Measurements from ENCODE around the gene DCST2. TPM values are rescaled to one million over a fixed set of nuclear protein-coding genes. Genes with fewer than 3 reads are reported as not detected.

DCST2 gene
- polyA plus RNA-seq, 1 donor from 2014 or later = 1.8 TPM

DNA sequence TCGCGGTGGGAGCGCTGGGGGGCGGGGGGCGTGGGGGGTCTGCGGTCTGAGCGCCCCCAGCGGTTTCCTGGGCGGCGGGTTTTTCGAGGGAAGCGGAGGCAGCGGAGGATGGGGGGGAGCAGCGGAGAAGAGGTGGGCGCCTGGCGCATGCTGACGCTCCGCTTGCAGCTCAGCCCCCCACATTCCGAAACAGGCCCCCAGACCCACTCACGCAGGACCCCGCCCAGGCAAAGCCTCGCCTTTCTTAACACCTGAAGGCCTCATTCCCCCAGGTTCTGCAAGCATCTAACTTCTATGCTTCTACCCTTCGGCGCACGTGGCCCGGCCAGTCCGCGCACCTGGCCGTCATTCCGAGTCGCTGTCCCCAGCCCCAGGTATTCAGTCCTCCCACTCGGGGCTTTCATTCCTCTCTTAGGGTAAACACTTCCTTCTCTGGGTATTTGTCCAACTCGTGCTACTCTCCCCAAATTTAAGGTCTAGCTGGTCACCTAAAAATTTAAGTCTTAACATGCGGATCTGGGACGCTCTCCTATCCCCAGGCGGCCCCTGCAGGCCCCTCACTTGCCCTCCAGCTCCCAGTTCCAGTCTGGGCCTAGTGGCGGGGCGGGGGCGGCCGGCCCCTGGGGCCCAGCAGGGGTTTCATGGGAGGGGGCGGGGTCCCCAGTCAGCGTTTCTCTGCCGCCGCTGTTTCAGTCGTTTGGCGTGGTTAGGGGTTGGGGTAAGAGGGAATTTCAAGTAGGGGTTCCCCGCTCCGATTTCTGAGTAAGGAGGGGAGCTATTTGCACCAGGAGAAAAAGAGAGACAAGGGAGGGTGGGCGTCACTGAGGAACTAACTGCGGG is 33.8 kb downstream of the DCST2 start:
- TF ChIP-seq MXI1 (conservative IDR thresholded peaks at IDR 0.05; ENCODE audit: poor library complexity, severe bottlenecking) (peak; percentile 61), TAF1 (IDR thresholded peaks at IDR 0.05; ENCODE audit: low read depth) (no peak)
- Histone ChIP-seq H3K27ac (ENCODE audit: low read length) (no peak overlapping the region), H3K9ac (ENCODE audit: low read length) (peak overlapping the region; percentile 17), H3K27me3 (ENCODE audit: insufficient read depth, low read depth, low read length) (peaks cover 9% of the 10 kb centered on the region), H3K4me2 (ENCODE audit: low read length) (peak overlapping the region; percentile 27), H3K79me2 (replicated peaks; ENCODE audit: insufficient read depth, low read length) (no peaks in the 10 kb centered on the region), H3K36me3 (ENCODE audit: insufficient read depth, low read length) (no peaks in the 10 kb centered on the region), H4K20me1 (ENCODE audit: insufficient read depth) (no peaks in the 10 kb centered on the region), H3K9me3 (ENCODE audit: low read length) (no peaks in the 10 kb centered on the region), H3K4me3 (ENCODE audit: low read length) (peak overlapping the region; percentile 79), H2AFZ (ENCODE audit: low read depth, low read length) (no peak overlapping the region), H3K9me2 (ENCODE audit: insufficient read depth, low read length) (no peaks in the 10 kb centered on the region), H3F3A (ENCODE audit: insufficient read depth, low read length, poor library complexity, severe bottlenecking) (peaks cover 3% of the 10 kb centered on the region)

GRCh38 chr1:154998818-154999570 is 34.6 kb downstream of the DCST2 start:
- Histone ChIP-seq H4K20me1 (ENCODE audit: insufficient read depth) (no peaks in the 10 kb centered on the region), H3K4me3 (ENCODE audit: low read length) (peak overlapping the region; percentile 79), H3K4me2 (ENCODE audit: low read length) (no peak overlapping the region), H3K9ac (ENCODE audit: low read length) (no peak overlapping the region), H2AFZ (ENCODE audit: low read depth, low read length) (no peak overlapping the region), H3K79me2 (replicated peaks; ENCODE audit: insufficient read depth, low read length) (no peaks in the 10 kb centered on the region), H3K36me3 (ENCODE audit: insufficient read depth, low read length) (no peaks in the 10 kb centered on the region), H3K9me3 (ENCODE audit: low read length) (no peaks in the 10 kb centered on the region), H3F3A (ENCODE audit: insufficient read depth, low read length, poor library complexity, severe bottlenecking) (peaks cover 3% of the 10 kb centered on the region), H3K27ac (ENCODE audit: low read length) (no peak overlapping the region), H3K9me2 (ENCODE audit: insufficient read depth, low read length) (no peaks in the 10 kb centered on the region), H3K27me3 (ENCODE audit: insufficient read depth, low read depth, low read length) (peaks cover 9% of the 10 kb centered on the region)
- TF ChIP-seq EP300 (conservative IDR thresholded peaks at IDR 0.05; ENCODE audit: poor library complexity, severe bottlenecking) (no peak), EZH2 (IDR thresholded peaks at IDR 0.05; ENCODE audit: borderline replicate concordance, insufficient read depth, low read length, poor library complexity, severe bottlenecking) (no peak), MXI1 (conservative IDR thresholded peaks at IDR 0.05; ENCODE audit: poor library complexity, severe bottlenecking) (no peak), RAD21 (conservative IDR thresholded peaks at IDR 0.05) (peak; percentile 62), CTCF (IDR thresholded peaks at IDR 0.05; ENCODE audit: poor library complexity, severe bottlenecking) (peak; percentile 87), POLR2AphosphoS5 (IDR thresholded peaks at IDR 0.05) (no peak), SMC3 (conservative IDR thresholded peaks at IDR 0.05; ENCODE audit: poor library complexity) (peak; percentile 80), TAF1 (IDR thresholded peaks at IDR 0.05; ENCODE audit: low read depth) (no peak)
- TF ChIP-seq, protein P1, sequence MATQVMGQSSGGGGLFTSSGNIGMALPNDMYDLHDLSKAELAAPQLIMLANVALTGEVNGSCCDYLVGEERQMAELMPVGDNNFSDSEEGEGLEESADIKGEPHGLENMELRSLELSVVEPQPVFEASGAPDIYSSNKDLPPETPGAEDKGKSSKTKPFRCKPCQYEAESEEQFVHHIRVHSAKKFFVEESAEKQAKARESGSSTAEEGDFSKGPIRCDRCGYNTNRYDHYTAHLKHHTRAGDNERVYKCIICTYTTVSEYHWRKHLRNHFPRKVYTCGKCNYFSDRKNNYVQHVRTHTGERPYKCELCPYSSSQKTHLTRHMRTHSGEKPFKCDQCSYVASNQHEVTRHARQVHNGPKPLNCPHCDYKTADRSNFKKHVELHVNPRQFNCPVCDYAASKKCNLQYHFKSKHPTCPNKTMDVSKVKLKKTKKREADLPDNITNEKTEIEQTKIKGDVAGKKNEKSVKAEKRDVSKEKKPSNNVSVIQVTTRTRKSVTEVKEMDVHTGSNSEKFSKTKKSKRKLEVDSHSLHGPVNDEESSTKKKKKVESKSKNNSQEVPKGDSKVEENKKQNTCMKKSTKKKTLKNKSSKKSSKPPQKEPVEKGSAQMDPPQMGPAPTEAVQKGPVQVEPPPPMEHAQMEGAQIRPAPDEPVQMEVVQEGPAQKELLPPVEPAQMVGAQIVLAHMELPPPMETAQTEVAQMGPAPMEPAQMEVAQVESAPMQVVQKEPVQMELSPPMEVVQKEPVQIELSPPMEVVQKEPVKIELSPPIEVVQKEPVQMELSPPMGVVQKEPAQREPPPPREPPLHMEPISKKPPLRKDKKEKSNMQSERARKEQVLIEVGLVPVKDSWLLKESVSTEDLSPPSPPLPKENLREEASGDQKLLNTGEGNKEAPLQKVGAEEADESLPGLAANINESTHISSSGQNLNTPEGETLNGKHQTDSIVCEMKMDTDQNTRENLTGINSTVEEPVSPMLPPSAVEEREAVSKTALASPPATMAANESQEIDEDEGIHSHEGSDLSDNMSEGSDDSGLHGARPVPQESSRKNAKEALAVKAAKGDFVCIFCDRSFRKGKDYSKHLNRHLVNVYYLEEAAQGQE (IDR thresholded peaks at IDR 0.05; ENCODE audit: borderline replicate concordance) = no peak

Data from neural cell (in vitro differentiated cells).